Measurements from ENCODE around the gene IFRD1. TPM values are rescaled to one million over a fixed set of nuclear protein-coding genes. Genes with fewer than 3 reads are reported as not detected.

Gene IFRD1, protein sequence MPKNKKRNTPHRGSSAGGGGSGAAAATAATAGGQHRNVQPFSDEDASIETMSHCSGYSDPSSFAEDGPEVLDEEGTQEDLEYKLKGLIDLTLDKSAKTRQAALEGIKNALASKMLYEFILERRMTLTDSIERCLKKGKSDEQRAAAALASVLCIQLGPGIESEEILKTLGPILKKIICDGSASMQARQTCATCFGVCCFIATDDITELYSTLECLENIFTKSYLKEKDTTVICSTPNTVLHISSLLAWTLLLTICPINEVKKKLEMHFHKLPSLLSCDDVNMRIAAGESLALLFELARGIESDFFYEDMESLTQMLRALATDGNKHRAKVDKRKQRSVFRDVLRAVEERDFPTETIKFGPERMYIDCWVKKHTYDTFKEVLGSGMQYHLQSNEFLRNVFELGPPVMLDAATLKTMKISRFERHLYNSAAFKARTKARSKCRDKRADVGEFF
- total RNA-seq, result 18.0 TPM
- long read RNA-seq, transcript IFRD1-202 (12 exons, 2,290 nt), result major isoform, 43 of 50 reads
- long read RNA-seq, partial matches to known transcripts, result 0 of 50 reads
- long read RNA-seq, other reads (novel, unspliced or antisense), result 6 of 50 reads

DNA sequence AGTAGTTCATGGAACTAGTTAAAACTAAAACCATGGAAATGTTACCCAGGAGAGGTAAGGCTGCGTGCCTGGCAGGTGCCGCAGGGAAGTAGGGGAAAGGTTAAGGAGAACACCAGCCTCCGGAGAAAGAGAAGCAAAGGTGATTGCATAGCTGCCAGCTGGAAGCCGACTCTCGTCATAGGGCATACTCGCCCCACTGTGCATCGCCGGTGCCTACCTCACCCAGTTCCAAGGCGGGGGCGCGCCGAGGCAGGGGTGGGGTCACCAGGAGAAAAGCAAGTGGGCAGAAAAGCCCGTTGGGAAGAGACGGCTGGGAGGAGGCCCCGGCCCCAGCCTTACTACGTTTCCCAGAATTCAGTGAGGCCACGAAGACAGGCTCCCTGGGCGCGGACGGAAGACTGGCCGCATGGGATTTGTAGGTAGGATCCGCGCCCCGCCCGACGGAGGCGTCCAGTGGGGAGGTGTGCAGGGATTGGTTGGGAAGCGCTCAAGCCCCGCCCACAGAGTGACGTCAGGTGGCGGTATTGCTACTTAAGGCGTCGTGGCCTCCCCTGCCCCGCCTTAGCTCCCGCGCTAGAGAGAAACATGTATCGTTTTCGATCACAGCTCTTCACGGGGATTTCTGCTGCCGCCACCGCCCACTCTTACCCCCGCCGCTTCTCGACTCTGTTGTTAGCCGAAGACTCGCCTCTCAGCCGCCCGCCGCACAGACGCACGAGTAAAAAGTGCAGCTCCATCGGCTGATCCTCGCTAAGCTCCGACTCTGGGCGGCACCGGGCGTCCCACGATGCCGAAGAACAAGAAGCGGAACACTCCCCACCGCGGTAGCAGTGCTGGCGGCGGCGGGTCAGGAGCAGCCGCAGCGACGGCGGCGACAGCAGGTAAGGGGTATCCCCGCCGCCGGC, at the start of gene IFRD1:
Gene IFRD1, plus strand, starts transcription at position 559 of the 905 bp plus-strand sequence. Its CDS starts 229 bp downstream, at position 788.
- ATAC-seq (ENCODE audit: poor library complexity) (peak; percentile 93), DNase-seq (peak; percentile 100)
- intact Hi-C loops (cut with DNase I), result no loop called here

DNA sequence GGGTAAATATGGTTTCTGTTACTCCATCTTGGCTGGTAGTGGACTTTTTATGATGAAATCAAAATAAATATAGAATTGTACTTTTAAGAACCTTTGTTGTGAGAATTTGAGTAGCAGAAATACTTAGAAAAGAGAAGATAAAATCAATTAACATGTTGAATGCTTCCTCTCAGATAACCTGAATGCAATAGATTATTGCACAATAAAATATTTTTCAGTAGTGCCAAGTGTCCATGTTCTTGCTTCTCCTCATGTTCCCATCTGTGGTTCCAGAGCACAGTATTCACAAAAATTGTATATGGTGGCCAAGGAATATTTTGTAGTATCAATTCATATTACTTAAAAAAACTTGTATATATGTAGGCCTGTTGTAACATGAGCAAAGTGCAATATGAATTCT, 45.9 kb upstream of the IFRD1 start:
- no peak for DNase-seq
- intact Hi-C loops (cut with DNase I), result no loop called here
- no peak for ATAC-seq (ENCODE audit: poor library complexity)

DNA sequence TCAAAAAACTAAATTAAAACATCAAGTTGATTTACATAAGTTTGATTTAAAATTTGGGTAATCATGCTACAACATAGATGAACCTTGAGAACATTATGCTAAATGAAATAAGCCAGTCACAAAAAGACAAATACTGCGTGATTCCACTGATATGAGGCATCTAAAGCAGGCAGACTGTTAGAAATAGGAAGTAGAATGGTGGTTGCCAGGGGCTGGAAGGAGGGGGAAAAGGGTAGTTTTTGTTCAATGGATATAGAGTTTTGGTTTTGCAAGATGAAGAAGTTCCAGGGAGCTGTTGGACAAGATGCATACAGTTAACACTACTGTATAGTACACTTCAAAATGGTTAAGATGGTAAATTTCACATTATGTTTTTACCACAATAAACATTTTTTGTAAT, 45.0 kb upstream of the IFRD1 start:
- DNase-seq, result no peak
- intact Hi-C loops (cut with DNase I), result loop anchor here (5.0 kb wide), 1 partner anchor 648 kb away; no protein-coding TSS in a partner anchor
- no peak for ATAC-seq (ENCODE audit: poor library complexity)

DNA sequence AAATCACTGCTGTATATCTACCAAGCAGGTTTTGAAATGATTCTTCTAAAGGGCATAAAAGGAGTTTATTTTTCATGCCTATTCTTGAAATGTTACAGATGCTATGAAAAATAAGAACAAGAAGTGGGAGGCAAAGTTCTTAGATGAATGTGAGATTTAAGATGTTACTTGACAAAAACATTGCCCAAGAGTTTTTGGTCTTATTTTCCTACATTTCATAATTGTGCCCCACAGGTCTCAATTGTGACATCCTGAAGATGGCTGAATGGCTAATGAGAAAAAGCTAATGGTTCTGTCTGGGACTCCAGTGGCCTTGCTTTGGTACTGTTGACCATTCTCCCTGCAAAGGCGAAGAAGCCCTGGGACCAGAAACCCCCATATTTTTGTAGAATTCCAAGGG, 43.0 kb upstream of the IFRD1 start:
- ATAC-seq (ENCODE audit: poor library complexity), result no peak
- intact Hi-C loops (cut with DNase I), result loop anchor here (5.0 kb wide), 1 partner anchor 650 kb away; no protein-coding TSS in a partner anchor
- DNase-seq, result no peak

DNA sequence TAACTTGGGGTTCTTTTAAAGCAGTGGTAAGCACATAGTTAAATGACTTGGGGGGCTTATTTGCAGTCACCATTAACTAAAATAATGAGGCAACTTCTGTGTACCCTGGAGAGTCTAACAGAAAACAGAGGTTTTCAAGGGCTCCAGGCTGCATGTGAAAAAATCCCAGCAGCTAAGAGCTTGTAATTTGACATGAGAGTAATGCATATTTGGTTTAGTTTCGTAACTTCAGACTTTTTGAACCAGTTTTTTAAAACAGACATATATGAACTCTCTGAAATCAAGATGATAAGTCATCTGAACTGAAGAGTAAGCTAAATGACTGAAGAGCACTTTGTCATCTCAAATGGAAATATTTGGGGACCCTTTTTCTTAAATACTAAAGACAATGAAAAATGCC, 40.2 kb upstream of the IFRD1 start:
- intact Hi-C loops (cut with DNase I), result no loop called here
- ATAC-seq (ENCODE audit: poor library complexity) (no peak), DNase-seq (no peak)

DNA sequence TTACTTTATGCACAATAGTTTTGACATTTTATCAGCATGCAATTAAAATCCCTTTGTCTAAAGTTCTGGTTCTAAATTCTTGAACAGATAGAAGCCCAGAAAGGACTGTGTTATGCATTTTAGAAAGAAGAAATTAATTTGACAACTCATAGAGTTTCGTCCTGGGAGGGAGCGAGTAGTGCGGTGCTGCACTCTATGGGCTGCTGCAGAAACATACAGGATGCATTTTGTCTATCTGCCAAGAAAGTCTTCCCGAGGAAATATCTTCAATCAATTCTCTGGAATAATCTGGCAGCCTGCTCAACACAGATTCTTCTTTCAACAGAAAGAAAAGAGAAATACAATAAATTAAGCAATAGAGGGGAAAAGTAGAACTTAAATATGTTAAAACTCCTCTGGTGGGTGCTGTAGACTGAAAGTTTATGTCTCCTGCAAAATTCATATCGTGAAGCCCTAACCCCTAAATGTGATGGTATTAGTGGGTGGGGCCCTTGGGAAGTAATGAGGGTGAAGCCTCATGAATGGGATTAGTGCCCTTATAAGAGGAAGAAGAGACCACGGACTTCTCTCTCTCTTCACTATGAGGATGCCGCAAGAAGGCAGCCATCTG, 39.0 kb upstream of the IFRD1 start:
- DNase-seq, result no peak
- peak; percentile 60 for ATAC-seq (ENCODE audit: poor library complexity)
- intact Hi-C loops (cut with DNase I), result no loop called here

DNA sequence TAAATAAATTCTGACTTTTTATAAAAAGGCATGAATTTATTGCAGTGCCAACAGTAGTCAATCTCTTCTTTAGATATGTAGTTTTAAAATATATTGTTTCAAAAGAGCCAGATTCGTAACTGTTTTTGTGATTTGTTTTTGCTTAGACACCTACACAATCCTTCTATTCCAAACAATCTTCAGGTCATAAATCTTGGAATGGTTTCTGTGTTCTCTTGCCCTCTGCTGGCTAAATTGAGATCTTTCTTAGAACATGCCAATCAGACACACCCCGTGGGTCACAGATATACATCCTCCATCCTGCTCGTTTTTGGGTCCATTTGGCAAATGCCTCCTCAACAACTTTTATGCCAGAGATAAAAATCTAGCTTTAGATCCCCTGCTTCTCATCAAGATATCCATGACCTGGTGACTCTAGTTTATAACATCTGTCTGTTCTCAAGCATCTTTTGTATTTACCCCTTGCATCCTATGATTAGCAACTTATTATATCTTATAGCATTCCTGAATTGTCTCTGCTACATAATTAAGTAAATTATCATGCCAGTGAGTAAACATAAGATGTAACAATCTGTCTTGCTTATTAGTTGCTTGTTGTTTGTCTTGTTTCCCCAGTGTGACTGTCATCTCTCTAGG, 35.3 kb upstream of the IFRD1 start:
- DNase-seq, result no peak
- ATAC-seq (ENCODE audit: poor library complexity), result peak; percentile 71
- intact Hi-C loops (cut with DNase I), result no loop called here

DNA sequence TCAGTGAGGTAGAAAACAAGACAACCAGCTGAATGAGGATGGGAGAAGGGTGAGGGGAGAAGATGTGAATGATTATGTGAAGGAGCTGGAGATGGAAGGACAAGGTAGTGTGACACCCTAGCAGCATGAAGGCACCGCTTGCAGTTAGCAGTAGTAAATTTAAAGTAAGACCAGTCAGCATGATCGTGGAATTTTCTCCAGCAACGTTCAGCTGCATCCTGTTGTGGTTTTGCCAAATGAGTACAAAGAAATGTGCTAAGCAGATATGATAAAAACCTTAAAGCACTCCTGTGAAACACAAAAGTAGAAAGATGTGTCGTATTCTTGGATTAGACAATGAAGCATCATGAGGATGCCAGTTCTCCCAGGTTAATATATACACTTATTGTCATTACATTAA, 34.1 kb upstream of the IFRD1 start:
- DNase-seq (no peak), ATAC-seq (ENCODE audit: poor library complexity) (no peak)
- intact Hi-C loops (cut with DNase I), result no loop called here

DNA sequence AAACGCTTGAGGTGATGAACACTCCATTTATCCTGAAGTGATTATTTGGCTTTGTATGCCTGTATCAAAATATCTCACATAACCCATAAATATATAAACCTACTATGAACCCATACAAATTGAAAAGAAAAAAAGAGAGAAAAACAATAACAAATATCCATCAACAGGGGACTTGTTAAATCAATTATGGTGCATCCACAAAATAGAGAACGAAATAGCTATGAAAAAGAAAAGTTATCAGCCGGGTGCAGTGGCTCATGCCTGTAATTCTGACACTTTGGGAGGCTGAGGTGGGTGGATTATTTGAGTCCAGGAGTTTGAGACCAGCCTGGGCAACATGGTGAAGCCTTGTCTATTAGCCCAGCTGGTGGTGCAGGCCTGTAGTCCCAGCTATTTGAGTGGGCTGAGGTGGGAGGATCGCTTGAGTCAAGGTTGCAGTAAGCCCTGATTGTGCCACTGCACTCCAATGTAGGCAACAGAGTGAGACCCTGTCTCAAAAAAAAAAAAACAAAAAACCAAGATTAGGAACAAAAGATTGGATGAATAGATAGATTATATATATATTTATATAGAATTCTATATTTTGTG, 30.6 kb upstream of the IFRD1 start:
- no peak for DNase-seq
- intact Hi-C loops (cut with DNase I), result no loop called here
- no peak for ATAC-seq (ENCODE audit: poor library complexity)

DNA sequence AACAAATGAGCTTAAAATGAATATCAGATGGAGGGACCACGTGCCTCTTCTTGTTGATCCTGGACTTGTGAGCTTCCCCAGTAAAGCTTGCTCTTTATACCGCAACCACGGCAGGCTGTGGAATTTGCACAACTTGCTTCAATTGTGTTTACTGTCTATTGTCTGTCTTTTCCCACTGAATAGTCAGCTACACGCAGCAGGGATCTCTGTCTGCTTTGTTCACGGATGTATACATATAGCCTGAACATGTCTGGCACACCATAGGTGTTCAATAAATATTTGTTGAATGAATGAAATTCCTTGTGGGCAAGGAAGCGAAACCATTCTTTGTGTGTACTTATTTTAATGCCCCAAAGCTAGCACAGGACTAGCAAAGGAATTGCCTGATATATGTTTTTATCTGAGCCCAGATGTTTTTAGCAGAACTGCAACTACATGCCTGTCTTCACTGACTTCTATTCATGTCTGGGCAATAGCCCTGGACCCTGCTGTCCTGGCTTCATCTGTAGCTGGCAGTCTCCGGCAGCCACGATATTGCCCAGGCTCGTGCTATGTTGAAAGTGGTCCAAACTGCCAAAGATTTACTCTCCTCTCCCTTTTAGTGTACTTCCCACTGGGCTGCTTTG, 29.9 kb upstream of the IFRD1 start:
- intact Hi-C loops (cut with DNase I), result no loop called here
- no peak for ATAC-seq (ENCODE audit: poor library complexity)
- no peak for DNase-seq

DNA sequence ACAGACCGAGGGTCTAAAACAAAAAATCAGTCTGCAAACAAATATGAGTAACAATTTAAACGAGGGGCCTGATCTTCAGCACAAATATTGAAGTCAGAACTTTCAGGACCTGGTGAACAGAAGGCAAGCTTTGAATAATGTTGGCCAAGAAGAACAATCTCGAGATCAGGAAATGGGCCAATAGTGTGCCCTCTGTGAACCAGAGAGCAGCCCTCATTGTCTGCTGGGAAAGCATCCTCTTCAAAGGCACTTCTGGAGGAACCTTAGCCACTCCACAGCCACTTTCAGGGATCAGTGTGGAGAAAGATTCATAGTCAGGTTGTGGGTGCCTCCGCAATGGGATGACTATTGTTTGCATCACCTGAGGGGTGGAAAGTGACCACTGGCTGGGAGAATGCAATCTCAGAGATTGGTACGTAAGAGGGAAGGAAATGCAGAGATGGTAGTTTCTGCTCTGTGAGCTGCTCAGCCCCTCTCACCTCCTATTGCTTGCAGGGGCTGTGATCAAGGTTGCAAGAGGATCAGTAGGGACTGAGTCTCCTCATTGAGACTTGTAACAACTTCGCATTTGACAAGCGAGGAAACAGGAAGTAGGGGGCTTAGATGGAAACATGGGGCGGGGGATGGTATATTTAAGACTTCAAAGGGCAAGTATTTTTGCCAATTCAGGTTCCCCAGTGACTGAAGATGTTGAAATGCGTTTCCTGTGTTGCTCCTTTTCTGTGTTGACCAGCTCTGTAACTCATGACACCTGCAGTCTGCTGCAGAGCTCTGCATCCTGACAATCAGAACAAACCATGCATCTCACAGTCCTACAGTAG, 28.4 kb upstream of the IFRD1 start:
- ATAC-seq (ENCODE audit: poor library complexity) (peak; percentile 38), DNase-seq (no peak)
- intact Hi-C loops (cut with DNase I), result no loop called here

DNA sequence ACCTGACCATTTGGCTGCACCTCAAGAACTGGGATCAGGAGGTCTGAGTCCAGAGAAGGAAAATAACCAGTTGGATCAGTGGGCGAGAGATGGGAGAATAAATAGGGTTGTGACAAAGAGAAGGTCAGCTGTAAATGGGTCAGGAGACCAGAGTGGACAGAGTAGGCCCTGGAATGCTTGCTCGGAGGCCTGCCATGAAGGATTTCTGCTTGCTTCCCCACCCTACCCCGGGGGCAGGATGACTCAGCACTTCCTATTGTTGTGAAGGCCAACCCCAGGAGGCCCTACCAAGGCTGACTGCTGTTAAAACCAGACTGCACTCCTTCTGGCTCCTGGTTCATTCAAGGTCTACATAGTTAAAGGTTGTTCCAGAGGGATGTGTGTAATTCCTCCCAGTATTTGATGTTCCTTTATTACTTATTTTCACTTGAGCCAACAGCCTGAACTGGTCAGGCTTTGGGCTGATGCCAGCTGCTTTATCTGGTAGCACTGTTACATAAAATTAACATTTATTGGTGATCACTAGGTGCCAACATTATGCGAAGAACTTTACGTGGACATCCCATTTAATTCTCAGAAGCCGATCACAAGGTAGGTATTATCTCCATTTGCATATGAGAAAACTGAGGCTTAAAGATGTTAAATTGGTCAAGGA, 27.3 kb upstream of the IFRD1 start:
- intact Hi-C loops (cut with DNase I), result no loop called here
- DNase-seq, result peak; percentile 84
- ATAC-seq (ENCODE audit: poor library complexity), result peak; percentile 89

DNA sequence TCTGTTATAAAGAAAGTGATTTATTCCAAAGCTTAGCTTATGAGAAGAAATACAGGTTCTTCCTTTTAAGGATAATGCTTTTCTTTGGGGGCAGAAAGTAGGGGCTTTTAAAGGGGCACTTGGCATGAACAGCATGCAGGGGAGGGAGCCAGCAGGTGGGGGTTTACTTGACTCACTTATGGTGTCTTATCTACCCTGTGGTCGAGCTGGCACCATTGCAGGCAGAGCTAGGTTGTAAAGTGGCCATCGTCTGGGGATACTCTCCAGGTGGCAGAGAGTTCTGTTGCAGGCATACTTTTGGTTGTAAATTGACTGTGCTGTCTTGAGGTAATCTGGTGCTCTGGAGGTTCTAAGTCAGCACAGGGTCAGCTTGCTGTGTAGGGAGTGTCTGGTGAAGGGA, 26.3 kb upstream of the IFRD1 start:
- intact Hi-C loops (cut with DNase I), result no loop called here
- ATAC-seq (ENCODE audit: poor library complexity), result no peak
- DNase-seq, result no peak

DNA sequence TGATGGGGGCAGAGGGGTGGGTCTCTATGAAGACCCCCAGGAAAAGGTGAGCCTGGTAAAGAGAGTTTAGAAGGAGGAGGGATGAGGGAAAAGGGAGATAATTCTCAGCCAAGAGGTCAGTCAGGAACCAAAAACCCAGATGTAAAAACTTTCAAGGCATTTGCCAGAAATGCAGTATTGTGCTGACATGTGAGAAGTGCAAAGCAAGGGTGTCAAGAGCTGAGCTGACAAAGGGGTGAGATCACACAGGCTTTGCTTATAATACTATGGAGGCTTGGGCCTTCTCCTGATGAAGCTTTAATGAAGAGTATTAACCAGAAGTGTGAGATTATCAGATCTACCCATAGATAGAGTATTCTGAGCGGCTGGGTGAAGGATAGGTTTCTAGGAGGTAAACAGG, 22.3 kb upstream of the IFRD1 start:
- ATAC-seq (ENCODE audit: poor library complexity) (peak; percentile 48), DNase-seq (no peak)
- intact Hi-C loops (cut with DNase I), result no loop called here

DNA sequence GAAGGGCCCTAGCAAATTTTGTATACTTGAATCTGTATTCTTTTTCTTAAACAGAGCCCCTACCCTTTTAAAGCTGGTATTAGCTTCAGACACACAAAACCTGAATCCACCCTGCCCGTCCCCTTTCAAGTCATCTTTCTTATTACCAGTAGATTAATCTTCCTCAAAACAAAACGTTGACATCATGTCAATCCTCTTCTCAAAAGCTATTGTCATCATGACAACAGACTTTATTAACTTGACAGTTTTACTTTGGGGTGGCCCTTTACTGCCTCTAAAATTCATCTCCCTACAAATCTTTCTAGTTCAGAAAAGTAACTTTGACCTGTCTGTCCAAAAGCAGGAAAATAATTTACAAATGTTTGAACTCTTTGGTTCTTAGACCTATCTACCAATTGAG, 21.5 kb upstream of the IFRD1 start:
- no peak for ATAC-seq (ENCODE audit: poor library complexity)
- intact Hi-C loops (cut with DNase I), result no loop called here

DNA sequence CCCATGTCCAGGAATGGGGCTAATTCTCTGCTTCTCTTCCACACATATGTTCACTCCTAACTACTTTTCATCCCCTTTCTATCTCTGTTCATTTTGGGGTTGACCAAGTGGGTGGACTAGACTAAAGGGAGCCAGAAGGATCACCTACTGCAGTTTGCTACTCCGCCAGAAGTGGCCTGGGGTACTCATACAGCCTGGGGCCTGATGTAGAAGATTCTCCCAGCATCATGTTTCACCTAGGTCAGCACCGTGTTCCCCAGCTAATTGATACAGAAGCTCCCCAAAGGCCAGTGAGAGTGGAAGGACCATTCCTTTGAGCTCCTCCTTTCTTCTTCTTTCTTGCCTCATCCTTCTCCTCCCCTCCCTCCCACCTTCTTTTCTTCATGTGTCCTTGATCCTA, 19.6 kb upstream of the IFRD1 start:
- no peak for ATAC-seq (ENCODE audit: poor library complexity)
- intact Hi-C loops (cut with DNase I), result no loop called here
- DNase-seq, result no peak

More for the DNA sequence above, 21.5 kb upstream of the IFRD1 start:
- DNase-seq, result no peak
